Measurements from ENCODE around the gene RPS6KA6.

- TF ChIP-seq EP300 (IDR thresholded peaks at IDR 0.05; ENCODE audit: low read depth), result no peak
- TF ChIP-seq, protein P1, sequence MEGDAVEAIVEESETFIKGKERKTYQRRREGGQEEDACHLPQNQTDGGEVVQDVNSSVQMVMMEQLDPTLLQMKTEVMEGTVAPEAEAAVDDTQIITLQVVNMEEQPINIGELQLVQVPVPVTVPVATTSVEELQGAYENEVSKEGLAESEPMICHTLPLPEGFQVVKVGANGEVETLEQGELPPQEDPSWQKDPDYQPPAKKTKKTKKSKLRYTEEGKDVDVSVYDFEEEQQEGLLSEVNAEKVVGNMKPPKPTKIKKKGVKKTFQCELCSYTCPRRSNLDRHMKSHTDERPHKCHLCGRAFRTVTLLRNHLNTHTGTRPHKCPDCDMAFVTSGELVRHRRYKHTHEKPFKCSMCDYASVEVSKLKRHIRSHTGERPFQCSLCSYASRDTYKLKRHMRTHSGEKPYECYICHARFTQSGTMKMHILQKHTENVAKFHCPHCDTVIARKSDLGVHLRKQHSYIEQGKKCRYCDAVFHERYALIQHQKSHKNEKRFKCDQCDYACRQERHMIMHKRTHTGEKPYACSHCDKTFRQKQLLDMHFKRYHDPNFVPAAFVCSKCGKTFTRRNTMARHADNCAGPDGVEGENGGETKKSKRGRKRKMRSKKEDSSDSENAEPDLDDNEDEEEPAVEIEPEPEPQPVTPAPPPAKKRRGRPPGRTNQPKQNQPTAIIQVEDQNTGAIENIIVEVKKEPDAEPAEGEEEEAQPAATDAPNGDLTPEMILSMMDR (IDR thresholded peaks at IDR 0.05), result no peak
Observed at GRCh38 chrX:84186603-84187532, 1.1 kb downstream of the RPS6KA6 start.

All from transverse colon (tissue), 3 donors.